Gastroesophageal sphincter (tissue), 3 donors: ENCODE measurements around the gene ATRX.

Source experiments
- EP300 ChIP-seq: sonication (generic); formaldehyde crosslinking; IDR thresholded peaks from one replicate; pipeline ENCODE4 v1.6.1; 2017; ENCODE audit warnings: antibody characterized with exemption, mild to moderate bottlenecking
- POLR2A ChIP-seq, 2 donors: fragments of 450-650 bp; IDR thresholded peaks; one replicate each; pipeline ENCODE4 v1.6.1; 2017; ENCODE audit warnings: antibody characterized with exemption in 2 of 2, mild to moderate bottlenecking in 2 of 2, moderate library complexity in 1 of 2
- POLR2AphosphoS5 ChIP-seq: sonication (generic); formaldehyde crosslinking; IDR thresholded peaks from one replicate; pipeline ENCODE4 v1.6.1; 2017; ENCODE audit warnings: antibody characterized with exemption
- TF ChIP-seq, protein P1 (sequence below), 4 experiments: fragments of 200-600 bp in 2 of 4; fragments of 450-650 bp in 2 of 4; sonication (generic) in 1 of 4; IDR thresholded peaks; one replicate each; pipeline ENCODE4 v1.5.1; 2017 to 2019; ENCODE audit warnings: antibody characterized with exemption in 4 of 4, mild to moderate bottlenecking in 2 of 4, moderate library complexity in 2 of 4

DNA sequence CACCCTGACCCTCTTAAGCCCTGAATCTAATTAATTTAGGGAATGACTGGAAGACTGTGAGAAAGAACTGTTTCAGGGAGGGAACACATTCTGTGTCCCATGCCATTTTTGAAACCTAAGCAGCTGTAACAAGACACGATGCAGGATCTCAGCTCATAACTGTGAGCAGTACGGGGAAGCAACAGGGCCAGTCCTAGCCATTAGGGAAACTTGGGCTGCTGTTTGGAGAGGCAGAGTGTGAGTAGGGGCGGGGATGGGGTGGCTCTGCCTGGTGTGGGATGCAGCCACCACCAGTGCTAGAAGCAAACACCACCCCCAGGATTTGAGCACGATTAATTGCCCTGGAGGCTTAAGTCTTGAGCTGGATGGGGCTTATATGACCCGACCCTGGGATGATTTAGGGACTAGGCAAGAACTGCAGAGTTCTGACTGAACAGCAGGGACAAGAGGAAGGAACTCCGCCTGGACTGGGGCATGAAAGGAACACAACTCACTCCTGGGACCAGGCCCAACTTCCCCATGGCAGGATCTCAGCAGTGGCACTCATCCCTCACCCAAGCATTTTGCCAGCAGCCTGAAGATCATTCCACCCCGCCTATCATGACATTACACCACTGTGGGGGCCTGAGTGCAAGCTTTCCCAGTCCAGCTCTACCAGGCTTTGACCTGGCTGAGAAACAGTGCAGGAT lies 43.1 kb downstream of the ATRX start:
- TF ChIP-seq POLR2A (IDR thresholded peaks at IDR 0.05) (no peak), EP300 (no peak), POLR2AphosphoS5 (no peak)
- TF ChIP-seq, protein P1, sequence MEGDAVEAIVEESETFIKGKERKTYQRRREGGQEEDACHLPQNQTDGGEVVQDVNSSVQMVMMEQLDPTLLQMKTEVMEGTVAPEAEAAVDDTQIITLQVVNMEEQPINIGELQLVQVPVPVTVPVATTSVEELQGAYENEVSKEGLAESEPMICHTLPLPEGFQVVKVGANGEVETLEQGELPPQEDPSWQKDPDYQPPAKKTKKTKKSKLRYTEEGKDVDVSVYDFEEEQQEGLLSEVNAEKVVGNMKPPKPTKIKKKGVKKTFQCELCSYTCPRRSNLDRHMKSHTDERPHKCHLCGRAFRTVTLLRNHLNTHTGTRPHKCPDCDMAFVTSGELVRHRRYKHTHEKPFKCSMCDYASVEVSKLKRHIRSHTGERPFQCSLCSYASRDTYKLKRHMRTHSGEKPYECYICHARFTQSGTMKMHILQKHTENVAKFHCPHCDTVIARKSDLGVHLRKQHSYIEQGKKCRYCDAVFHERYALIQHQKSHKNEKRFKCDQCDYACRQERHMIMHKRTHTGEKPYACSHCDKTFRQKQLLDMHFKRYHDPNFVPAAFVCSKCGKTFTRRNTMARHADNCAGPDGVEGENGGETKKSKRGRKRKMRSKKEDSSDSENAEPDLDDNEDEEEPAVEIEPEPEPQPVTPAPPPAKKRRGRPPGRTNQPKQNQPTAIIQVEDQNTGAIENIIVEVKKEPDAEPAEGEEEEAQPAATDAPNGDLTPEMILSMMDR (IDR thresholded peaks at IDR 0.05) = no peak
